Liver (tissue), 4 donors: Measurements from ENCODE around the gene GNPDA2. TPM values are rescaled to one million over a fixed set of nuclear protein-coding genes. Genes with fewer than 3 reads are reported as not detected.

ENCODE experiments used
- polyA plus RNA-seq, 2 donors: library from polyadenylated mRNA; stranded (reverse) in 1 of 2; unstranded in 1 of 2; fragments of 200-250 nt in 1 of 2; fragments of >200 nt in 1 of 2; fragmentation: Nextera tagmentation in 1 of 2; extraction: Ambion mirVana in 1 of 2; gene quantifications; one replicate each; pipeline versions ENCODE4 v1.2.1 to v1.2.3, GENCODE V29; 2013 to 2015
- total RNA-seq, 2 donors: library from RNA; depleted of rRNA; stranded (reverse); fragments of >200 nt; gene quantifications; one replicate each; pipeline ENCODE4 v1.2.3, GENCODE V29; 2014
- donor health status: healthy.
- donor health status: healthy.
- donor health status: healthy.

The GNPDA2 gene
- total and polyA plus RNA-seq, 4 donors: 1.5 to 5.3 (median 3.6) TPM

Other genes starting within 250 kb of the GNPDA2 start
- not detected for gene YIPF7, start 74.9 kb downstream of the GNPDA2 start, total RNA-seq
- not detected for gene YIPF7, start 74.9 kb downstream of the GNPDA2 start, polyA plus RNA-seq
- gene GUF1, start 48.1 kb downstream of the GNPDA2 start, total RNA-seq: 10 to 100 TPM; 11.7 to 13.0 TPM
- 1 to 10 TPM; 6.4 to 9.3 TPM for gene GUF1, start 48.1 kb downstream of the GNPDA2 start, polyA plus RNA-seq